Inflammatory macrophage treated with lipopolysaccharide for 1 hour (primary cell): ENCODE measurements around the gene FRMPD3.

Experiments used
- DNase-seq, 2 donors: peaks; one replicate each; pipeline ENCODE4 v3.0.0-alpha.2; 2020 to 2022

The FRMPD3 gene

GRCh38 chrX:107482046-107482445 is 32.6 kb downstream of the FRMPD3 start:
- DNase-seq, result no peak

GRCh38 chrX:107484002-107484726 is 34.7 kb downstream of the FRMPD3 start:
- no peak for DNase-seq

DNA sequence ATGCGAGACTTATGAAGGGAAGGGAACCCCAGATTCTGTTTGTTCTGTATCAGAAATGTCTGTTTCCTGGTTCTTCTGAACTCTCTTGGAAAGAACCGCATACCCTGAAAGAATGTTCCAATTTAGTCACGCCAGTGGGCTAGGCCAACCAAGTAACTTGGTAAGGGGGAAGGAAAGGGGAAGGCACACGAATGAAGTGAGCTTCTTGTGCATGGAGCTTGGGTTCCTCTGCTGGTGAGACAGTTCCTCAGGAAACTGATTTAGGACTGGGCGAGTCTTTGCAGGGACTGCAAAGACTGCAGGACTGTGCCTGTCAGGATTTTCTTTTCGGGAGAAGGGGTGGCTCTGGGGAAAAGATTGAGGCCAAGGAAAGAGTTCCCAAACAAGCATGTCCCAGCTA is 35.6 kb downstream of the FRMPD3 start:
- DNase-seq, result no peak

- no peak for DNase-seq
These were observed 43.7 kb downstream of the FRMPD3 start for GRCh38 chrX:107493141-107493540.

DNA sequence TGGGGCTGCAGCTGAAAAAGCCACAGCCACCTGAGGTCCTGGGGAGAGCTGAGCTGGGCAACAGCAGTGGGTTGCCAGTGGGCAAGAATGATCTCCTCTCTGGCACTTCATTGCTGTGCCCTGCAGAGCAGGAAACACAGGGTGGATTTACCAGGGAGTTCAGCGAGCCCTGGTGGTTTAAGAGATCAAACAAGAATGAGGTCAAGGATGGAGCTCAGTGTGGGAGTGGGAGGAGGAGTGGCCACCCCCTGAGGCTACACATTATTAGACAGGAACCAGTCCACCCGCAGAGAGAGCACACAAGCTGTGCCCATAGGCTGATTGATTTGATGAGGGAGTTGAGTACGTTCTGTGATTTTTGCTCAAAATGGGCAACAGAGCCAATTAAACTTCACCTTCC is 47.3 kb downstream of the FRMPD3 start:
- DNase-seq, result no peak
